Activated CD8-positive, alpha-beta memory T cell treated with anti-CD3 and anti-CD28 coated beads, Interleukin-2, amount 50 U/mL, for 48 hours (primary cell): ENCODE results near the gene DMRTC1B.
"Not testable (repeated sequence)": the region's sequence is repeated elsewhere in the genome, so short reads cannot be mapped to it uniquely, and the experiment has no call there.

ENCODE experiments used
- DNase-seq: peaks from one replicate; pipeline ENCODE4 v3.0.0-alpha.2; 2020

The DMRTC1B gene, protein sequence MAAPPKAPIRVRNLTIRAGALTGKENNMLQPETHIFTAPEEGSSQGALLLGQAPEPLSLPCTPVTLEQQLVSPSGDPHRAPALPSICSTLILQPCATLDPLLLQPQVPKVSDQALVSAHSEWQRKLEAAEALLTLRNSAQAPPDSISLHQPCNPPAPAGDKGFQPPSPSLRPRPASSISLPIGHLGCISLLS

DNA sequence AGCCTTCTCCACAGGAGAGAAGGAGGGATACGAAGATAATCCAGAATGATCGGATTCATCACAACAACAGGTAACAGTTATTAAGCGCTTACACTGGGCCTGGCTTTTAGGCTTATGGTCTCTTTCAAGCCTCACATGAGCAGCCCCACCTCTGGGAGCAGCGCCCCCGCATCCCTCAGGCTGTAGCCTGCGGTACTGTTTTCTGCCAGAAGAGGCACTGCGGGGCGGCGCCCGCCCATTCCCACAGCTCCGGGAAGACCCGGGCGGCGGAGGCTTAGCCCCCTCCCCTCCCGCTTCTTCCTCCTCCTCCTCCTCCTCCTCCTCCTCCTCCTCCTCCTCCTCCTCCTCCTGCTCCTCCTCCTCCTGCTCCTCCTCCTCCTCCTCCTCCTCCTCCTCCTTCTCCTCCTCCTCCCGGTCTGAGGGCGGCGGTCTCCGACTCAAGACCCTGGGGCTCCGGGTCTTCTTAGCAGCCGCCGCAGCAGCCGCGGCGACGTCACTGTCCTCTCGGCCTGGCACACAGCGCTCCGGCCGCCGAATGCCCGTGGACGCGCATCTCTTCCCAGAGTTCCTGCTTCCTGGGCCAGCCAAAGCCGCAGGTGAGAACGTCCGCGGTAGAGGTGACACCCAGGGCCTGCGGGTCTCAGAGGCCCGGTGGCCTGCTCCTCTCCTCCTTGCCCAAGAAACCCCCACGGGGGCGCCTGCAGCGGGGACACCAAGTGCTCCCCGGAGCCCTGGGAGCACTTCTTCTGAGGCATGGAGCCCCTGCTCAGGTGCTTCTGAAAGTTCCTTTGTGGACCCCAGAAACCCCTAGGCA, at the start of gene DMRTC1B:
Gene DMRTC1B (plus strand): TSS at position 238 of the 814 bp plus-strand sequence. CDS start 68,246 bp downstream, outside the sequence.
- not testable (repeated sequence) for DNase-seq

- DNase-seq, result no peak
Measured at GRCh38 chrX:72727846-72728245, 48.8 kb upstream of the DMRTC1B start.

DNA sequence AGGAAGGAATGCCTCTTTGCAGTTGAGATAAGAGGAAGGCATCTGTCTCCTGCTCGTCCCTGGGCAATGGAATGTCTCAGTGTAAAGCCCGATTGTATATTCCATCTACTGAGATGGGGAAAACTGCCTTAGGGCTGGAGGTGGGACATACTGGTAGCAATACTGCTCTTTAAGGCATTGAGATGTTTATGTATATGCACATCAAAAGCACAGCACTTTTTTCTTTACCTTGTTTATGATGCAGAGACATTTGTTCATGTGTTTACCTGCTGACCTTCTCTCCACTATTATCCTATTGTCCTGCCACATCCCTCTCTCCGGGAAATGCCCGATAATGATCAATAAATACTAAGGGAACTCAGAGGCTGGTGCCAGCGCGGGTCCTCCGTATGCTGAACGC, 43.1 kb upstream of the DMRTC1B start:
- DNase-seq, result not testable (repeated sequence)

- no peak for DNase-seq
Measured at GRCh38 chrX:72735561-72735960, 41.1 kb upstream of the DMRTC1B start.

DNA sequence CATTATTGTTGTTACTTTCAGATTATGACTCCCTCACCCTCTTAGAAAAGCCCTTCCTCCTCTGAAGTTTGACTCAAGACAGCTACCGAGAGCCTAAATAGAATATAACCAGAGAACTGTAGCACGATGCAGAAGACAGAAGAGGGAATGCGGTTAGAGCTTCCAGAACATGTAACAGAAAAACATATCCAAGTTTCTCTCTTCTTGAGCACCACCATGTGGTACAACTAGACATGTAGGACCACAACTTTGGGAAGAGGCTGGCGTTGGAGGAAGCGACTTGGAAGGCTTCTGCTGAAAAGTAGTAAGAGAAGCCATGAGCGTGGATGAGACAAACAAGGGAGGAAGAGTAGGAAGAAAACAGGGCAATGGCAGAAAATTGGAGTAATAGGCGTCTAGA, 31.1 kb upstream of the DMRTC1B start:
- DNase-seq, result not testable (repeated sequence)

DNA sequence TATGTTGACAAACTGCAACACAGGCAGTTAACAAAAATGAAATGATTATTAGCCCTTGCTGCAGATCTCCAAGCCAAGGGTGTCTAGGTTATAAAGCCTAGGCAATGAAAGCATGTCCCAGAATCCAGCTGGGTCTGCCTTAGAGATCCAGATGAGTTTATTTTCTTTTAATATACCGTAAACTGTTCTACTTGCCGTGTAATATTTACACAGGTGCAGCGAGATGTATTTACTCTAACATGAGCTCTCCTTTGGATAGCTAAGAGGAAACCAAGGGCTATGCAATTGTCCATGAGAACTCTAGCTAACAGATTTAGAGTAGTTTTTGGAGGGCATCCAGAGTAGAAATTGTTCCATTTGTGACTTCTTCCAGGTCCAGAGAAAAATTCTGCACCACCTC, 28.1 kb upstream of the DMRTC1B start:
- not testable (repeated sequence) for DNase-seq

GRCh38 chrX:72760454-72760853, 16.2 kb upstream of the DMRTC1B start:
- DNase-seq, result not testable (repeated sequence)

GRCh38 chrX:72777467-72777790, 739 bp downstream of the DMRTC1B start:
- DNase-seq, result not testable (repeated sequence)

- not testable (repeated sequence) for DNase-seq
Measured at GRCh38 chrX:72778146-72778545, 1.5 kb downstream of the DMRTC1B start.

GRCh38 chrX:72782560-72782959, 5.9 kb downstream of the DMRTC1B start, which contains the start of gene FAM236B:
Gene FAM236B, minus strand, starts transcription at chrX:72782660. Its CDS starts 100 bp downstream, at chrX:72782560.
- not testable (repeated sequence) for DNase-seq

GRCh38 chrX:72783365-72783936, 6.8 kb downstream of the DMRTC1B start:
- not testable (repeated sequence) for DNase-seq

- DNase-seq, result not testable (repeated sequence)
Measured at GRCh38 chrX:72783964-72784363, 7.3 kb downstream of the DMRTC1B start.

DNA sequence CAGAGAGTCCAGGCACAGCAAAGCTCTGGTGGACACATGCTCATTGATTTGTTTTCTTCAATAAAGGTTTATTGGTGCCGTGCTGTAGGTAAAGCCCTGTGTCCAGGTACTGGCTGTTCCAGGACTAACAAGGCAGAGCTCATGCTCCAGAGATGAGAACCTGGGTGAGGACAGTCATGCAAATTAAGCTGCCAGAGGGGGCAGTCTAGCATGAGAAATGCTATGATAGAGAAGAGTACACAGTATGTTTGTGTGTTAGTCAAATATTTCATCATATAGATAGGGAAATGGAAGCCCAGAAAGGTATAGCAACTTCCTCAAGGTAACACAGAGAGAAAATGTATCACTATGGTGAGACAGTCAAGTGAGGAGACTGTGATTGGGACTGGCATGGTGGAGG, 11.5 kb downstream of the DMRTC1B start:
- not testable (repeated sequence) for DNase-seq

DNA sequence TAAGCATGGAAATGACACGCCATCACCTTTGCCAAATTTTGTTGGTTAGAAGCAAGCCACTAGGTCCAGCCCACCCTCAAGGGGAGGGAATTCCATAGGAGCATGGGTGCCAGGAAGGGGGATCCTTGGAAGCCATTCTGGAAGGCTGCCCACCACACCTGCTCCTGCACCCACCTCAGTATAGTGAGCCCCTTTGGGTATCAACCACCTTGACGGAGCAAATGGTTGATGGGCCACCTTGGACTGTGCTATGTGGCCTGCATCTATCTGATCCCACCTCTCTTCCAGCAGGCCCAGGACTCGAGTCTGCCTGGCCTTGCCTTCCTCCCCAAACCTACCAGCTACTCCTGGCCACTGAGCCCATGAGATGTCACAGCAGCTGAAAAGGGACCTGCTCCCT, 13.7 kb downstream of the DMRTC1B start:
- not testable (repeated sequence) for DNase-seq

DNA sequence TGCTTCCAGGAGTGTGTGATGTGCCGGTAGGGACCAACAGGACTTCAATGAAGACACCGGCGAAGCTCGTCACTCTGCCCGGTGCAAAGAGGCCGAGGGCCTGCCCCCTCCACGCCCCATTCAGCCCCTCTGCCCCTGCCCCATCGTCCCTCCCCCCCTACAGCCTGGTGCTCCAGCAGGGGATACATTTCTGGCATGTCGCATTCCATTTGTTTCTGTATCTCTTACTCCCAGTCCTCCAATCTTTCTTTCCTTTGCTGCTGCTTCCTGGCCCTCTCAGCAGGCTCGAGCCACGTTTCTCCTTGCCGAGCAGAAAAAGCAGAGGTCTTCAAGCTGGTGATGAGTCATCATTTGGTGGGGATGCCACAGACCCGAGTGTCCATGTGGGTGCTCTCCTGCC, 31.4 kb downstream of the DMRTC1B start, which contains the start of gene FAM236D:
Gene FAM236D (minus strand): TSS at position 101 of the 400 bp plus-strand sequence. CDS start 100 bp downstream, at position 1.
- not testable (repeated sequence) for DNase-seq

DNA sequence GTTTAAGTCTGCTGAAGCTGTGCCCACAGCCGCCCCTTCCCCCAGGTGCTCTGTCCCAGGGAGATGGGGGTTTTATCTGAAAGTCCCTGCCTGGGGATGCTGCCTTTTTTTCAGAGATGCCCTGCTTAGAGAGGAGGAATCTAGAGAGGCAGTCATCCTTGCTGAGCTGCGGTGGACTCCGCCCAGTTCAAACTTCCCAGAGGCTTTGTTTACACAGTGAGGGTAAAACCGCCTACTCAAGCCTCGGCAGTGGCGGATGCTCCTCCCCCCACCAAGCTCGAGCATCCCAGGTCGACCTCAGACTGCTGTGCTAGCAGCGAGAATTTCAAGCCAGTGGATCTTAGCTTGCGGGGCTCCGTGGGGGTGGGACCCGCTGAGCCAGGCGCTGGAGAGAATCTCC, 54.0 kb downstream of the DMRTC1B start:
- not testable (repeated sequence) for DNase-seq

DNA sequence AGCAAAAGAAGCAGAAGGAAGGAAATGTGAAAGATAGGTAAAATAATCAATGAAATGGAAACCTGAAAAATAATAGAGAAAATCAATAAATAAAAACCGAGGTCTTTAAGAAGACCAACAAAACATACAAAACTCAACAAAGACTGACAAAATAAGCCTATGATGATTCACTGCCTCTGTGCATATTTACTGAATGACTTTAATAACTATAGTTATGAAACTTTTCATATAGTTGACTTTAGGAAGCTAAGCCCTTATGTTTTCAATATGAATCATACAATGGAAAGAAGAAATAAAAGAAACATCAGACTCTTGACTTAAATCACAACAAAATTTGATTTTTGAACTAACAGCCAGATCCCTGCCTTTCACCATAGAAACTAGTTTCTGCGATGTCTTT, 60.8 kb downstream of the DMRTC1B start:
- DNase-seq, result not testable (repeated sequence)

- not testable (repeated sequence) for DNase-seq
Measured at GRCh38 chrX:72882898-72883297, 106.2 kb downstream of the DMRTC1B start.

GRCh38 chrX:72889740-72890139, 113.0 kb downstream of the DMRTC1B start:
- DNase-seq, result not testable (repeated sequence)
